ENCODE measurements around the gene IQGAP2. TPM values are rescaled to one million over a fixed set of nuclear protein-coding genes. Genes with fewer than 3 reads are reported as not detected.
A peak's percentile ranks its signal among the peaks of the same experiment; 100 is the strongest.

IQGAP2 gene
- total and polyA plus RNA-seq, 2 donors from 2014 or later, result 23.2 to 35.8 TPM

GRCh38 chr5:76649140-76649539 lies 246.1 kb downstream of the IQGAP2 start:
- no peak overlapping the region for H3K27ac ChIP-seq (ENCODE audit: low read depth in 2 of 2, low read length in 2 of 2)
- H3K27me3 ChIP-seq (ENCODE audit: control insufficient read depth, insufficient read depth, low read length), result no peaks in the 10 kb centered on the region
- no peak for DNase-seq
- H3K9ac ChIP-seq (ENCODE audit: low read length in 3 of 3), result no peak overlapping the region
- intact Hi-C loops (cut with DNase I), result no loop called here
- no peaks in the 10 kb centered on the region for H3K4me1 ChIP-seq (ENCODE audit: control insufficient read depth in 2 of 3, insufficient read depth in 2 of 3, low read depth in 1 of 3, low read length in 3 of 3)
- TF ChIP-seq CTCF (IDR thresholded peaks at IDR 0.05; ENCODE audit: borderline replicate concordance, extremely low read depth, insufficient read depth), result no peak
- no peaks in the 10 kb centered on the region for H3K36me3 ChIP-seq (ENCODE audit: control insufficient read depth in 2 of 3, insufficient read depth in 3 of 3, low read length in 3 of 3)
- H3K4me3 ChIP-seq (ENCODE audit: low read length in 3 of 3), result no peak overlapping the region
- peaks cover 0 to 13% (median 0%) of the 10 kb centered on the region in 3 donors for H3K9me3 ChIP-seq (ENCODE audit: control insufficient read depth in 2 of 3, insufficient read depth in 1 of 3, low read length in 3 of 3)
- no peak for FAIRE-seq

GRCh38 chr5:76652809-76653414 lies 249.8 kb downstream of the IQGAP2 start:
- H3K36me3 ChIP-seq (ENCODE audit: control insufficient read depth in 2 of 3, insufficient read depth in 3 of 3, low read length in 3 of 3), result no peaks in the 10 kb centered on the region
- H3K4me1 ChIP-seq (ENCODE audit: control insufficient read depth in 2 of 3, insufficient read depth in 2 of 3, low read depth in 1 of 3, low read length in 3 of 3), result no peaks in the 10 kb centered on the region
- no peaks in the 10 kb centered on the region for H3K27me3 ChIP-seq (ENCODE audit: control insufficient read depth, insufficient read depth, low read length)
- H3K4me3 ChIP-seq (ENCODE audit: low read length in 3 of 3), result no peak overlapping the region
- no peak overlapping the region for H3K9ac ChIP-seq (ENCODE audit: low read length in 3 of 3)
- H3K27ac ChIP-seq (ENCODE audit: low read depth in 2 of 2, low read length in 2 of 2), result no peak overlapping the region
- DNase-seq, result no peak
- intact Hi-C loops (cut with DNase I), result no loop called here
- H3K9me3 ChIP-seq (ENCODE audit: control insufficient read depth in 2 of 3, insufficient read depth in 1 of 3, low read length in 3 of 3), result peaks cover 0 to 13% (median 0%) of the 10 kb centered on the region in 3 donors
- TF ChIP-seq CTCF (IDR thresholded peaks at IDR 0.05; ENCODE audit: borderline replicate concordance, extremely low read depth, insufficient read depth), result no peak
- no peak for FAIRE-seq

- DNase-seq, result peak in 3 of 5 donors; percentile 9 to 37 (median 15)
- Histone ChIP-seq H3K36me3 (ENCODE audit: control insufficient read depth in 2 of 3, insufficient read depth in 3 of 3, low read length in 3 of 3) (peaks cover 0 to 4% (median 2%) of the 10 kb centered on the region in 3 donors), H3K27ac (ENCODE audit: low read depth in 2 of 2, low read length in 2 of 2) (no peak overlapping the region), H3K27me3 (ENCODE audit: control insufficient read depth, insufficient read depth, low read length) (no peaks in the 10 kb centered on the region), H3K4me1 (ENCODE audit: control insufficient read depth in 2 of 3, insufficient read depth in 2 of 3, low read depth in 1 of 3, low read length in 3 of 3) (no peaks in the 10 kb centered on the region), H3K9me3 (ENCODE audit: control insufficient read depth in 2 of 3, insufficient read depth in 1 of 3, low read length in 3 of 3) (no peaks in the 10 kb centered on the region), H3K4me3 (ENCODE audit: low read length in 3 of 3) (no peak overlapping the region), H3K9ac (ENCODE audit: low read length in 3 of 3) (no peak overlapping the region)
- no peak for TF ChIP-seq CTCF (IDR thresholded peaks at IDR 0.05; ENCODE audit: borderline replicate concordance, extremely low read depth, insufficient read depth)
- no peak for FAIRE-seq
- intact Hi-C loops (cut with DNase I), result no loop called here
Observed at GRCh38 chr5:76657091-76657490, 254.0 kb downstream of the IQGAP2 start.

Data from kidney (tissue), 14 donors.